NCI-H2081 treated with DMSO at 0.1 percent for 48 hours (cell line): Measurements from ENCODE around the gene OASL.

Source experiments
- DNase-seq: peaks from one replicate; lab custom pipeline; 2025; lab: John Stamatoyannopoulos, UW

The OASL gene

DNA sequence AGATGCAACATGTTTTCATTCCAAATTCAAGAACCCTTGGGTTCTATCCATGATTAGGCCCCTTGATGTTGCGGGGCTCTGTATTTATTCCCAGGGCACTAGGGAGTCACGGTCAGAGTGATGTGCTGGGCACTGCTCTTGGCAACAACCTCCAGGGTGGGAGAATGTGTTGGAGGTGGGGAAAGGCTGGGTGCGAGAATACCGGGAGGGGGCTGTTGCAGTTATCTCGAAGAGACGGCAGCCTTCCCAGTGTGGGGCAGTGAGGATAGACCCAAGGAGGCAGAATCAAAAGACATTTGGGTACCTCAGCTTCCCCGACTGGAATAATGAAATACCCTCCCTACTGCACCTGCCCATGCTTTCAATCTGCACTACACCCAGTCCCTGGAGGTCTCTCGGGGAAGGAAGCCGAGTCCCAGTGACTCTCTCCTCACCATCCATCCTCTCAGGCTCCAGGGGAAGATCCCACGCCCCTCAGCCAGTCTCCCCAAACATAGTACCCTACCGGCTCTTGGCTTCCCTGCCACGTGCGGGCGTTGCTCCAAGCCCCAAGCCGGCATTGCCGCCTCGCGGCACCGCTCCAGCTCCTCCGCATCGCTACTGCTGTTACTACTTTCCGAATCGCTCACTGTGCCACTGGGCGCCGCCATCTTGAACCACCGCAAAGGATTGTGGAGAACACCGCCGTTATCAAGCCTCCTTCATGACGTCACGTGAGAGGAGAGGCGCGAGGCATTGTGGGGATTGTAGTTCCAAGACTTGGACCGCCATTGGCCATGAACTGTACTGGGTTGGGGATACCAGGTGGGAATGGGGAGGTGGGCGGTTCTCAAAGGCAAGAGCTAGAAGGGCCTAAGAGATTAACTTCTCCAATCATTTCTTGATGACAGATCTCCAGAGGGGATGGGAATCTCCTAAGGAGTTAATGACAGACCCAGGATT is 22.9 kb downstream of the OASL start, which contains the start of gene C12orf43:
TSS of gene C12orf43 (minus strand) at position 663 of the 942 bp plus-strand sequence. CDS start at position 650, 13 bp downstream.
- peak; percentile 69 for DNase-seq

DNA sequence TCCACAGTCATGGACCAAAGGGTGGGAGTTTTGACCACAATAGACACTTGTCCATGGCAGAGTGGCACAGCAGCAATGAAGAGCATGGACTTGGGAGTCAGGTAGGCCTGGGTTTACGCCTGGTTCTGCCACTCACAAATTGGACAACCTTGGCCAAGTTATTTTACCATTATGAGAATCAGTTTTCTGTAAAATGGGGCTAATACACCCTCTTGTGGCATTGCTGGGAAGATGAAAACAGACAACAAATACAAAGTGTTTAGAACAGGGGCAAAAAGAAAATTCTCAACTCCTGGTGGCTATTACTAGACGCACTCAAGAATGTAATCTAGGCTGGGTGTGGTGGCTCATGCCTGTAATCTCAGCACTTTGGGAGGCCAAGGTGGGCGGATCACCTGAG is 25.3 kb downstream of the OASL start:
- DNase-seq, result no peak

DNA sequence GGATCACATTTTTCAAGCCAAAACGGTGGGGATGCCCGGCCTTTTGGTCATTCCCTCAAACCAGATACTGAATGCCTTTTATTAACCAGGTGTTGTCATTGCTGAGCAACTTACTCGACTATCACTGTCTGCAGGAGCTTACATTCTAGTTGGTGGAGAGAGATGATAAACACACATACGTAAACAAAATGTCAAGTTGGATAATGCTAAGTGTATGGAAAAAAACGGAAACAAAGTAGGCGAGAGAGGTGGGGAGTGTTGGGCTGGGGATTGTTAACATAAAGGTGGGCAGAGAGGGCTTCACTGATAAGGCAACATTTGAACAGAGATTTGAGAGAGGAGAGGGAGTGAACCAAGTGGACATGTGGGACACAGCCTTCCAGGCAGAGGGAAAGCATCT is 27.2 kb downstream of the OASL start:
- no peak for DNase-seq

DNA sequence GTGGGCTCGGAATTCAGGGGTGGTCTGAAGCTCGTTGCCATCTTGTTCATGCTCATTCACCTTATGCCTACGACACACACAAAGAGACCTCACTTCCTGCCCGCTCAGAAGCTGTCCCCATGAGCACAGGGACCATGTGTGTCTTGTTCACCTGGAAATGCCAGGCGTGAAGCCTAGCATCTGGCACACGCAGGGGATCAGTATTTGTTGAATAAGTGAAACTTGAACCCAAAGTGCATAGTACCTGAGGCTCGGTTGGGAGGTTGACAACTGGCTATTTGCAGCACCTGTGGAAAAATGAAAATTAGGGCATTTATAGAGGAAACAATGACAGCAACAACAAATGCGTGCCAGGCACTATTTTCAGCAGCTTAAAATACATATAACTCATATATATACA is 28.2 kb downstream of the OASL start:
- no peak for DNase-seq

DNA sequence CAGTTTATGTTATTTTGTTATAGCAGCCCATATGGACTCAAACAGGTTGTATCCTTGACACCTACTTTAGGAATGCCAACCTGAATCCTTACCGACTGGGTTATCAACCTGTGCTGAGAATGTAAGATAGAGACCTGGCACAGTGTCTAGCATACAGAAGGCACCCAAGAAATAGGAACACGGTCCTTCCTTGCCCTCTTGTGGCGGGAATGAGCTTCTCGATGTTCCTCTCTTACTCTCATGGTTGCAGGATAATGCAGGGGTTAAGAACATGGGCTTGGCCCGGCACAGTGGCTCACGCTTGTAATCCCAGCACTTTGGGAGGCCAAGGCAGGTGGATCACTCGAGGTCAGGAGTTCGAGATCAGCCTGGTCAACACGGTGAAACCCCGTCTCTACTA is 29.3 kb downstream of the OASL start:
- no peak for DNase-seq

DNA sequence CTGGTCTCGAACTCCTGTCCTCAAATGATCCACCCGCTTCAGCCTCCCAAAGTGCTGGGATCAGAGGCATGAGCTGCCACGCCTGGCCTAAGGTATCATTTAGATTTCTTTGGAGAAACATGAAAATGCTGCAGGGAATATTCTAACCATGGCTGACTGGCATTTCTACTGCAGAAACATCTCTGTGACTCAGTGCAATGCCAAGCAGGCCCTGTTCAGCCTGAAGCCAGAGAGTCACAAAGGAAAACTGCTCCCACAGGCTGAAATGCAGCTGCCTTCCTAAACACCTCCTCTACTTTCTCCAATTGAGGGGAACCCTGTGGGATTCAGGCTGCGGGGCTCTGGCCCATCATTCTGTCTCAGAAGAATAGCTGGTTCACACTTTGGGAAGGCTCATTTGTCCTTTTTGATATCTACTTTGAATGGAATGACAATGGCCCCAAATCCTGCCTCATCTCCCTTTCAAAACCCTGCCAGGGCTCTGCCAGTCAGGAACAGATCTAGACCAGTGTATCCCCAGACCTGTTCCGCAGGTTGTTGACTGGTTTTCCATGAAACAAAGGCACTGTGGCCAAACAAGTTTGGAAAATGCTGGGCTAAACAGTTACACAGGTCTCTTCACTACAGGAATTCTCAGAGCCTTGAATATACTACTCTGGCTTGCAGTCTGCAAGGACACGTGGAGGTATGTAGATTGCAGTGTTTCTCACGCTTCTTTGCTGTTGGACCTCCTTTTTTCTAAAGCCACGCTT is 30.5 kb downstream of the OASL start:
- no peak for DNase-seq

DNA sequence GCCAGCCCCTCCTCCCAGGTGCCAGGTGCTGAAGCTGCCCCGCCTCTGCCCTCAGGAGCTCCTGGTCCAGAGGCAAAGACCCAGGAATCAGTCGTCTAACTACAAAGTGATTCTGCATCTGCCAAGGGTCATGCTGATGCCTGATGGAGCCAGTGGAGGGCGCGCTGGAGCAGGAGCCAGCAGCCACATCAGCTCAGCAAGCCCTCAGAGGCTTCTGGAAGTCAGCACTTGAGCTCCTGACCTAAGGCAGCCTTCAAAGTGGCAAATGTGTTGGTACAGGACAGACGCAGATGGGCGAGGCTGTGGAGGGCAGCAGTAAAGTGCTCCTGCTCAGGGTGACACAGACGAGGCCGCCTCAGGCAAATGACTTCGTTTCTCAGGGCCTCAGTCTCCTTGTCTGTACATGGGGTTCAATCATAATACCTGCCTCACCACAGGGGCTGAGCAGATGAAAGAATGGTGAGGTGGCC is 33.7 kb downstream of the OASL start:
- no peak for DNase-seq

DNA sequence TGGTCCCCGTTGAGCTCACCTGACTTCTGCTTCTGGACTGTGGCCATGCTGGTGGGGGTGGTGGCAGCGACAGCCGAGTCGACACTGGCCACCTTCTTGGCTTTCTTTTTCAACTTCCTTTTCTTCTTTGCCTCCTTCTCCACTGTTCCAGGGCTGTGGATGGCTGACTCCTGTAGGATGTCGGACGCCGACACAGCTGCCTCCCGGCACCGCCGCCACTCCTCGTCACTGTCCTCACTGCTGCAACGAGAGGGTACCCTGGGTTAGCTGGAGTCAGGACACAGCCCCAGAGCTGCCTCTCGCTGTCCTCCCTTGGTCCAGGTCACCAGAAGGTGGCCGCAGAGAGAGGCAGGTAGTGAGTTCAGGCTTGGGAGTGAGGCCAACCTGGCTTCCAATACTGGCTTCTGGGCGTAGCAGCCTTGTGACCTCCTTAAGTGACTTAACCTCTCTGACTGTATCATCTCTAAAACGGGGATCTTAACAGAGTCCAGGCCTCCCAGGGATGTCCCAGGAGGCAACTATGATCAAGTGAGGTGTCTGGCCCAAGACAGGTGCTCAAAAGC is 34.7 kb downstream of the OASL start:
- DNase-seq, result no peak

DNA sequence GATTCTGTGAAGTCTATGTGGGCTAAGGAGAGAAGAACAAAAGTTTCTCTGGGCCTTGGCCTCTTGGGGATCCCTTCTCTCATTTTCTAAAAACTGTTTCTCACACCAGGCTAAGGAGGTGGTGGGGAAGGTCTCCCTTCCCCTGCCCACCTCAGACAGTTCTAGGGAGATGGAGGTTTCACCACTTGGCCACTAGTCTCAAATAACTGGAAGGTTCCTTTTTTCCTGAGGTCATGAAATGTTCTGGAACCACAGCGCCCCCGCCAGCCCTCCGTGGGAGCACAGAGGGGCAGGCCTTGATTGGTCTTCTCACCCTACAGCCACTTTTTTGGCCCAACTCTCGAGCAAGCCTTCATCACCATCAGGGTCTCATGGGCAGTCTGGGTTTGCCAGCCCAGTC is 35.4 kb downstream of the OASL start:
- no peak for DNase-seq

DNA sequence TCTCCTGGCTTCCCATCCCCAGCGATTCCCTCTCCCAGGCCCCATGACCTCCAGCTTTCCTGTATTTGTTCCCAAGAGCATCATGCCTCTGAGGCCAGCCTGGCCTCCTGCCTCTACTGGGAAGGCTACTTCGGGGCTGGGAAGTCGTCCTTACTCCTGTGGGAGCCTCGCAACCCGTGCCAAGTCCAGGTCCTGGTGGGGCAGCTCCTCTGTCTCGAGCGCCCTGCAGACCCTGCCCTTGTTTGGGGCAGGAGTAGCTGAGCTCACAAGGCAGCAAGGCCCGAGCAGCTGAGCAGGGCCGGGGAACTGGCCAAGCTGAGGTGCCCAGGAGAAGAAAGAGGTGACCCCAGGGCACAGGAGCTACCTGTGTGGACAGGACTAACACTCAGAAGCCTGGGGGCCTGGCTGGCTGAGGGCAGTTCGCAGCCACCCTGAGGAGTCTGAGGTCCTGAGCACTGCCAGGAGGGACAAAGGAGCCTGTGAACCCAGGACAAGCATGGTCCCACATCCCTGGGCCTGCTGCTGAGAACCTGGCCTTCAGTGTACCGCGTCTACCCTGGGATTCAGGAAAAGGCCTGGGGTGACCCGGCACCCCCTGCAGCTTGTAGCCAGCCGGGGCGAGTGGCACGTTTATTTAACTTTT is 37.1 kb downstream of the OASL start:
- no peak for DNase-seq

DNA sequence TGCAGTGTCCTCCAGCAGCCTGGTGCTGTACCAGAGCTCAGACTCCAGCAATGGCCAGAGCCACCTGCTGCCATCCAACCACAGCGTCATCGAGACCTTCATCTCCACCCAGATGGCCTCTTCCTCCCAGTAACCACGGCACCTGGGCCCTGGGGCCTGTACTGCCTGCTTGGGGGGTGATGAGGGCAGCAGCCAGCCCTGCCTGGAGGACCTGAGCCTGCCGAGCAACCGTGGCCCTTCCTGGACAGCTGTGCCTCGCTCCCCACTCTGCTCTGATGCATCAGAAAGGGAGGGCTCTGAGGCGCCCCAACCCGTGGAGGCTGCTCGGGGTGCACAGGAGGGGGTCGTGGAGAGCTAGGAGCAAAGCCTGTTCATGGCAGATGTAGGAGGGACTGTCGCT is 38.0 kb downstream of the OASL start:
- no peak for DNase-seq

DNA sequence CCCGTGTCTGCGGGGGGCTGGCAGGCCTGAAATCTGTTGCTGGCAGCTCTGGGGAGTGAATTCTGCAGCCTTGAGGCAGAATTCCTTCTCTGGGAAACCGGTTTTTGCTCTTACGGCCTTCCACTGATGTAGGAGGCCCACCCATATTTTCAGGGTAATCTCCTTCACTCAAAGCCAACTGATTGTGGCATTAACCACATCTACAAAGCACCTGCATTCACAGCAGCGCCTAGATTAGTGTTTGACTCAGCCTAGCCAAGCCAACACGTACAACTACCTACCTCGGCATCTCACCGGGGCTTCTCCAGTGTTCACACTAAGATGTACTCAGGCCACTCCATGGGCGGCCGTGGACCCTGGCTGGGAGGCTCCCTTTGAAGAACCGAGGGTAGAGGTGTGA is 38.5 kb downstream of the OASL start:
- DNase-seq, result no peak

DNA sequence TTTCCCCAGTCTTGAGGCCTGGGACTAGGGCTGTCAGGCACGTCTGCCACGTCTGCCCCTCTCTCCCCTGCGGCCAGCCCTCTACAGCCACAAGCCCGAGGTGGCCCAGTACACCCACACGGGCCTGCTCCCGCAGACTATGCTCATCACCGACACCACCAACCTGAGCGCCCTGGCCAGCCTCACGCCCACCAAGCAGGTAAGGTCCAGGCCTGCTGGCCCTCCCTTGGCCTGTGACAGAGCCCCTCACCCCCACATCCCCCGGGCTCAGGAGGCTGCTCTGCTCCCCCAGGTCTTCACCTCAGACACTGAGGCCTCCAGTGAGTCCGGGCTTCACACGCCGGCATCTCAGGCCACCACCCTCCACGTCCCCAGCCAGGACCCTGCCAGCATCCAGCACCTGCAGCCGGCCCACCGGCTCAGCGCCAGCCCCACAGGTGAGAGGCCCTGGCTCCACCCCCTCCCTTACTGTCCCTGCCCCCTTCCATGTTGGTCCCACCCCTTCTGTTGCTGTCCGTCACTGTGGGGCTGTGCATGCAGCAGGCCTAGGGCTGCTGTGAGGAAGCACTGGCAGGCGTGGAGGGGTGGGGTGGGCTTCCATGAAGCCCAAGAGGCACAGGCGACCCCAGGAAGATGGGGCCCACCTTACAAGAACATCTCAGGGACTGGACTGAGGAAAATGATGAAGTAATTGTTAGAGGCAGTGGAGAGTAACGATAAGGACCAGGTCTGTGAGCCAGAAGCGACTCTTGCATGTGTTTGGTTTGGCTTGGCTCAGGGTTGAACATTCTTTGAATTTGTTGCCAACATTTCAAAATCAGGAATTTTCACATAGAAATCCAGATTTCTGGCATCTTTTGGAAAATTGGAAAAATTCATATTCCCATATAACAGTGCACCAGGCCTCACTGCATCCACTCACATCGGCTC is 39.6 kb downstream of the OASL start:
- DNase-seq, result no peak

DNA sequence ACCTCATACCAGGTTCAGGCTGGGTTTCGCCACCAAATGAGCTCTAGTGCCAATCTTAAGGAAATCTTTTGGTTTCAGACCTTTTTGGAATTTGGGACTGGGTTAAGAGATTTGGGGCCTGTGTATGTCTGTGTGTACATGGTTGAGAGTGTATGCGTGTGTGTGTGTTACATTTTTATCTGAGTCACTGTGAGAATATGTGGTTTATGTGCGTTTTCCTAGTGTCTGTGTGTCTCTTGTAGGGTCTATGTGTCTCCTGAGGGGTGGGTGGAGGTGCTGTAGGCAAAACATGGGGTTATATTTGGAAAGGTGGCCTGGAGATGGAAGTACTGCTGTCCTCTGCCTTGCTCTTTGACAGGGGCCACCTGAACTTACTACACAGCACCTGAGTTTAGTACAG is 40.6 kb downstream of the OASL start:
- no peak for DNase-seq

DNA sequence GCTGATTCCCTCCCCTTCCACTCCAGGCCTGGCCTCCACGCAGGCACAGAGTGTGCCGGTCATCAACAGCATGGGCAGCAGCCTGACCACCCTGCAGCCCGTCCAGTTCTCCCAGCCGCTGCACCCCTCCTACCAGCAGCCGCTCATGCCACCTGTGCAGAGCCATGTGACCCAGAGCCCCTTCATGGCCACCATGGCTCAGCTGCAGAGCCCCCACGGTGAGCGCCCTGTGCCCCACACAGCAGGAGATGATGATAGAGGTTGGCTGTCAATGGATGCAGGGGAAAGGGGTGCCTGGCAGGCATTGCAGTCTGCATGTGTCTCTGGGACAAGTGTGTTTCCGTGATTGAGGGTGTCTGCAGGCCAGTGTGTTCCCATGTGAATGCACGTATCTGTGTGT is 41.6 kb downstream of the OASL start:
- DNase-seq, result no peak

DNA sequence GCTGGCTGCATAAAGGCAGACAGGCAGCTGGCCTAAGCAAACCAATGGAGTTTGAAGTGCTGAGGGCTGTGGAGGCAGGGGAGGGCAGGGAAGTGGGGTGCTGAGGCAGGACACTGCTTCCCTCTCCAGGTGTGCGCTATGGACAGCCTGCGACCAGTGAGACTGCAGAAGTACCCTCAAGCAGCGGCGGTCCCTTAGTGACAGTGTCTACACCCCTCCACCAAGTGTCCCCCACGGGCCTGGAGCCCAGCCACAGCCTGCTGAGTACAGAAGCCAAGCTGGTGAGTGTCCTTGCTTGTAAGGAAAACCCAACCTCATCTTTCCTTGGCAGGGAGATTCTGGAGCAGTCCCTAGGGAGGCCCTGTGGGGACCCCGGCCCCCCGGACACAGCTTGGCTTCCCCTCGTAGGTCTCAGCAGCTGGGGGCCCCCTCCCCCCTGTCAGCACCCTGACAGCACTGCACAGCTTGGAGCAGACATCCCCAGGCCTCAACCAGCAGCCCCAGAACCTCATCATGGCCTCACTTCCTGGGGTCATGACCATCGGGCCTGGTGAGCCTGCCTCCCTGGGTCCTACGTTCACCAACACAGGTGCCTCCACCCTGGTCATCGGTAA is 42.8 kb downstream of the OASL start:
- DNase-seq, result no peak

DNA sequence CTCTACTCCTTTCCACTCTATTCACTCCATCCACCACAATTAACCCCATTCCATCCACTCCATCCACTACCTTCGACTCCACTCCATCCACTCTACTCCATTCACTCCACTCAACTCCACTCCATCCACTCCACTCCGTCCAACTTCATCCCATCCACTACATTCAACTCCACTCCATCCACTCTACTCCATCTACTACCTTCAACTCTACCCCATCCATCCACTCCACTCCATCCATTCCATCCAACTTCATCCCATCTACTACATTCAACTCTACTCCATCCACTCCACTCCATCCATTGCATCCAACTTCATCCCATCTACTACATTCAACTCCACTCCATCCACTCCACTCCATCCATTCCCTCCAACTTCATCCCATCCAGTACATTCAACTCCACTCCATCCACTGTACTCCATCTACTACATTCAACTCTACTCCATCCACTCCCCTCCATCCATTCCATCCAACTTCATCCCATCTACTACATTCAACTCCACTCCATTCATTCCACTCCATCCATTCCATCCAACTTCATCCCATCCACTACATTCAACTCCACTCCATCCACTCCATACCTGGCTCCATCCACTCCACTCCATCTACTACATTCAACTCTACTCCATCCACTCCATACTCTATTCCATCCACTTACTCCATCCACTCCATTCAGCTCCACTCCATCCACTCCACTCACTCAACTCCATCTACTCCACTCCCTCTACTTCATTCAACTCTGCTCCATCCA is 44.3 kb downstream of the OASL start:
- no peak for DNase-seq

DNA sequence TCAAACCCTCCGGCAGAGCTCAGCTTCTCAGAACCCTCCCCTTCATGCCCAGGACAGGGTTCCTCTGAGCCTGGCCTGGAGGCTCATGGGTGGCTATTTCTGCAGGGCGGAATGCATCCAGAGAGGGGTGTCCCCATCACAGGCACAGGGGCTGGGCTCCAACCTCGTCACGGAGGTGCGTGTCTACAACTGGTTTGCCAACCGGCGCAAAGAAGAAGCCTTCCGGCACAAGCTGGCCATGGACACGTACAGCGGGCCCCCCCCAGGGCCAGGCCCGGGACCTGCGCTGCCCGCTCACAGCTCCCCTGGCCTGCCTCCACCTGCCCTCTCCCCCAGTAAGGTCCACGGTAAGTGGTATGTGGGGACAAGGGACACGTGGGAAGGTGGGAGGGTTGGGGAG is 45.0 kb downstream of the OASL start:
- DNase-seq, result no peak

DNA sequence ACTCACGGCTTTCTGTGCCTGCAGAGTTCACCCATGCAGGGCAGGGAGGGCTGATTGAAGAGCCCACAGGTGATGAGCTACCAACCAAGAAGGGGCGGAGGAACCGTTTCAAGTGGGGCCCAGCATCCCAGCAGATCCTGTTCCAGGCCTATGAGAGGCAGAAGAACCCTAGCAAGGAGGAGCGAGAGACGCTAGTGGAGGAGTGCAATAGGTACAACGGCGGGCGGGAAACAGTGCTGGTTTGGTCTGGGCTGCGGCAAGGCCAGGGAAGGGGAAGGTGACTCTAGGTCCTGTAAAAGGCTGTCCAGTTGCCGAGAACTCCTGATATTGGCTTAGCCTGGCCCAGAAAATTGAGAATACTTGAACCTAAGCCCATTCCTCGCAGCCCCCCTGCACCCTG is 45.5 kb downstream of the OASL start:
- no peak for DNase-seq

DNA sequence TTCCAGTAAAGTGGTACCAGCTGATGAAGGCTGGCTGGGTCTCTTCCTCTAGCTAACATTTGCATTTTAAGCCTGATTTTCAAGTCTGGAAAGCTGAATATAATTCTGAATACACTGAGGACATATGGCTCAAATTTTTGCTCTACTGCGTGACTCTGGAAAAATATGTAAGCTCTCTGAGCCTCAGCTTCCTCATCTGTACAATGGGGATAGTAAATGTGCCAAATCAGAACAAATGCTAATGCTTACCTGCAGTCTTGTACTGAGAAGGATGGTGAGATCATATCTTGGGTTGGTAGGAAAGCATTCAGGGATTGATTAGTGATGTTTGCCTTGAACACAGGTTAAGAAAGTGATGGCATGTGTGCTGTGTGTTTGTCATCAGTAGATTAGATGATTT is 46.1 kb downstream of the OASL start:
- no peak for DNase-seq
